GM18867 (cell line): ENCODE results near the gene GALNS.
"Not testable (repeated sequence)": the region's sequence is repeated elsewhere in the genome, so short reads cannot be mapped to it uniquely, and the experiment has no call there.

Source experiments
- ATAC-seq: cut with Tn5 transposase; IDR thresholded peaks from one replicate; pipeline ENCODE4 v1.9.1; 2021; ENCODE audit warnings: mild to moderate bottlenecking, moderate library complexity; ENCODE audit not compliant: unreplicated experiment

GALNS gene

DNA sequence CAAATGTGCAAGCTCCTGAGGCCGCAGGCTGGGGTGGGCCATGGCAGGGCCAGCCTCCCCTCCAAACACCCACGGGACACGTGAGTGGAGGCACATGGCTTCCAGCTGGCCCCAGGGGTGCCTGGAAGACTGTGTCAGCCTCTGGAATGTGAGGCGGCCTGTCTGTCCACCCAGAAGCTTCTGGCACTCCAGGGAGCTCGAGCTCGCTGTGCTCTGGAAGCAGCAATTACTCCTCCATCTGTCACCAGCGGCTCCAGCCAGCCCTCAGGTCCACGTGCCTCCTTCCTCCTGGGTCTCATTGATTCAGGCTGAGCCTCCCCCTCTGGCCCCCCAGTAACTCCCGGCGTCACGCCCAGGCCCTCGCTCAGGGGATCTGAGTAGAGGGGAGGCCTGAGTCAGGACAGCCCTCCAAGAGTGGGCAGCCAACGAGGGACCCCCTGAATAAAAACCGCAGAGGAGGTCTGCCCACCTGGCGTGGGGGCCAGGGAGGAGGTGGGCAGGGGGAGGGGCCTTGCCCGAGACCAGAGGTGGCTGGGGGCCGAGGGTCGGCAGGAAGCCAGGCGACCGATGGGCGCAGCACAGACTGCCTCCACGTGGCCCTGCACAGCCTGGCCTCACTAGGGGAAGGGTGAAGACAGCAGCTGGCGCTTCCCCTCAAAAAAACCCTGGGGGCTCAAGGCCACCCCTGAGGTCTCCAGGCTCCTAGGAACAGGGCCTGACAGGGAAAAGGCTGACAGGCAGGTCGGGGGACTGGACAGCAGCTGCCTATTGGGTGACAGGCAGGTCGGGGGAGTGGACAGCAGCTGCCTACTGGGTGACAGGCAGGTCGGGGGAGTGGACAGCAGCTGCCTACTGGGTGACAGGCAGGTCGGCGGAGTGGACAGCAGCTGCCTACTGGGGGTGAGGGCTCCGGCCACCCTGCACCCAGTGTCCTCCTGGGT is 83.6 kb downstream of the GALNS start:
- ATAC-seq: no peak

GRCh38 chr16:88771781-88772180 is 85.0 kb downstream of the GALNS start:
- ATAC-seq: not testable (repeated sequence)

DNA sequence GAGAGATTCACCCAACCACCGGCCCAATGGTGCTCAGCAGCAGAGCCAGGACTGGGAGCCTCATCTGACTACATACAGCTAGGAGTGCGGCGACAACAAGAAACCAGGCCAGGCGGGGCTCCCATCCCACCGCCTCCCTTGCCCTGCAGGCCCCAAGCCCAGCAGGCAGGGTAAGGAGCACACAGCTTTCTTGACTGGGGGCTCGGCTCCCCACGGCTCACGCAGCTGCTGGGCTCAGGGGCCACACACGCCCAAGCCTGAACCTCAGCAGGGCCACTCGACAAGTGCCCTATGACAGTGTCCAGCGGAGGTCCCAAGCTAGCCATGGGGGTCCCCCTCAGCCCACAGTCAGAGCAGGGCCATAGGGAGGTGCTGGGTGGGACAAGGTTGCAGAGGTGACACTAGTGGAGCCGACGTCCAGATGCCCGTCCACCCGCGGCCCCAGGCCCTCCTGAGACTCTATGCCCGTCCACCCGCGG is 85.4 kb downstream of the GALNS start:
- no peak for ATAC-seq

- no peak for ATAC-seq
Measured at GRCh38 chr16:88770461-88771293, 86.1 kb downstream of the GALNS start.

GRCh38 chr16:88769617-88770460 is 86.9 kb downstream of the GALNS start:
- no peak for ATAC-seq

DNA sequence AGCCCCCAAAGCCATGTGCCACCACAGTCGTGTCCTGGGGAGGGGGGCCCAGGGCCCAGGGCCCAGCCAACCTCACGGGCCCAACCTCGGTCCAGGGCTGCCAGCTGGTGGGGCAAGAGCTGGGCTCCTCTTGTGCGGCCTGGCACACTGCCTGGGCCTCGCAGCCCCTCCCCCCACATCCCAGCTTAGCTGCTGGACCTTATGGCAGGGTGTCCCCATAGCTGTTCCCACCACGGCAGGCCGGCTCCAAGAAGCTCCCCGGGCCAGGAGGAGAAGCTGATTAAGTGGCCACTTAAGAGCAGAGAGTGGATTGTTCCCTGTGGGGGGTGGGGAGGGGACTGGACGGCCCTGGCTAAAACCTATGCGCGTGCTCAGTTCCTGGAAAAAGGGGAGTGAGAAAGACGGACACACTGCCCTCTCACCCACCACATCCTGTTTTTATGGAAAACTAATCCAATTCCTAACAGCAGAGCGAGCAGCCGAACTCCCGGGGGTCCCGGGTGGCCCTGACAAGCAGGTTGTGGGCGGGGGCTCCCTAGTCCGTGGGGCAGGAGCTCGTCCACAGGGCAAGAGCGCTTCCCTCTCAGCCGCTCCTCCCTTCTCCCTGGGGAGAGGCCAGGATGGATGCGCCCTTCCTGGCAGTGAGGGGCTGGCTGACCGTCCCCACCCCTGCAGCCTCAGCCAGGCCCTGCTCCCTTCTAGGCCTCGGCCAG is 88.5 kb downstream of the GALNS start:
- ATAC-seq: no peak

GRCh38 chr16:88767546-88768070 is 89.1 kb downstream of the GALNS start:
- ATAC-seq: no peak

GRCh38 chr16:88766975-88767374 is 89.8 kb downstream of the GALNS start:
- no peak for ATAC-seq

- no peak for ATAC-seq
Measured at GRCh38 chr16:88764913-88765349, 91.8 kb downstream of the GALNS start.

- no peak for ATAC-seq
Measured at GRCh38 chr16:88764080-88764479, 92.7 kb downstream of the GALNS start.
